ENCODE results near the gene NRAS.

The NRAS gene

DNA sequence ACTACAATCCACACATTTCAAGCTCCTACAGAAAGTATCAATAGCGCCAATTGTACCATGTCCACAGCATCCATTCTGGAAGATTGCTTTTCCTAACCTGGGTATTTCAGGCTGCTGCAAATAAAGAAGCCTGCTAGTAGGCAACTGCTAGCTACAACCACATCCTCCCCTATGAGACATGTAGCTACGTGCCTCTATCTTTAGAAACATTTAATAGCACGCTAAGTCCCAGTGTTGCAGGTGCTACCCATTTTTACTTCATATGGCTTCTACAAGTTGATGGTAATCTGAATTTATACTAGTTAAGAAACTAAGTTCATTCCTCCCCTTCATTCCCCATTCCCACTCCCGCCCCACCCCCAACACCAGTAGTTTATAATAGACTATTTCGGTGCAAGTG lies 13.8 kb downstream of the NRAS start:
- POLR2A ChIA-PET, result interaction anchor here (1.0 to 1.8 kb wide), 2 partner anchors 11 to 13 kb away, joined by 3 to 4 read pairs; no protein-coding TSS in a partner anchor
- CTCF ChIA-PET, result no interaction called here
- H3K27ac ChIP-seq (ENCODE audit: extremely low read depth, low read depth, low read length), result no peak overlapping the region

DNA sequence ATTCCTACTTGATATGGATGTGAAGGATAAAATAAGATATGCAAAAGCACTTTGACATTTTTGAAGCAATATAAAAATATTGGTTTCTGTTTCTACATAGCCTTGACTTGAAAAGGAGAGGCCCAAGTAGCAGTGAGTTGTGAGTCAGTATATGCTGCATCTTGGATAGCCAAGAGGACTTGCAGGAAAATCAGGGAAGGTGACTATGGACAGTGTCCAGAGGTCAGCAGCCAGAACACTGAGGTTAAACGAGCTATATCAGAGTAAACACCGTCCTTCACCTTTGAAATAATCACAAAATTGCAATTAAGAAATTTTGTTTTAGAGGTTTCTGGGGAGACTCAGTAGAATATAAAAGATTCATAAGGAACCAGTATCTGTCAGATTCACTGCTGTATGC lies 14.6 kb downstream of the NRAS start:
- TF ChIP-seq ZNF610 (tag by site-specific recombination; IDR thresholded peaks at IDR 0.05; ENCODE audit: borderline replicate concordance), result no peak
- TF ChIP-seq, protein P1, sequence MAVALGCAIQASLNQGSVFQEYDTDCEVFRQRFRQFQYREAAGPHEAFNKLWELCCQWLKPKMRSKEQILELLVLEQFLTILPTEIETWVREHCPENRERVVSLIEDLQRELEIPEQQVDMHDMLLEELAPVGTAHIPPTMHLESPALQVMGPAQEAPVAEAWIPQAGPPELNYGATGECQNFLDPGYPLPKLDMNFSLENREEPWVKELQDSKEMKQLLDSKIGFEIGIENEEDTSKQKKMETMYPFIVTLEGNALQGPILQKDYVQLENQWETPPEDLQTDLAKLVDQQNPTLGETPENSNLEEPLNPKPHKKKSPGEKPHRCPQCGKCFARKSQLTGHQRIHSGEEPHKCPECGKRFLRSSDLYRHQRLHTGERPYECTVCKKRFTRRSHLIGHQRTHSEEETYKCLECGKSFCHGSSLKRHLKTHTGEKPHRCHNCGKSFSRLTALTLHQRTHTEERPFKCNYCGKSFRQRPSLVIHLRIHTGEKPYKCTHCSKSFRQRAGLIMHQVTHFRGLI (tag by site-specific recombination; IDR thresholded peaks at IDR 0.05), result no peak
- TF ChIP-seq ZNF239 (tag by site-specific recombination; IDR thresholded peaks at IDR 0.05), result no peak
- no peak for TF ChIP-seq SCRT1 (tag by site-specific recombination; IDR thresholded peaks at IDR 0.05; ENCODE audit: borderline replicate concordance)
- TF ChIP-seq ZNF664 (tag by site-specific recombination; IDR thresholded peaks at IDR 0.05), result no peak
- TF ChIP-seq TCF7L2 (IDR thresholded peaks at IDR 0.05; ENCODE audit: borderline replicate concordance, low read depth, low read length), result no peak
- TF ChIP-seq ZNF548 (tag by site-specific recombination; IDR thresholded peaks at IDR 0.05), result no peak
- no peak for TF ChIP-seq ZNF157 (tag by site-specific recombination; IDR thresholded peaks at IDR 0.05)
- no peak for TF ChIP-seq KLF9 (tag by site-specific recombination; IDR thresholded peaks at IDR 0.05; ENCODE audit: low read depth)
- TF ChIP-seq, protein P2, sequence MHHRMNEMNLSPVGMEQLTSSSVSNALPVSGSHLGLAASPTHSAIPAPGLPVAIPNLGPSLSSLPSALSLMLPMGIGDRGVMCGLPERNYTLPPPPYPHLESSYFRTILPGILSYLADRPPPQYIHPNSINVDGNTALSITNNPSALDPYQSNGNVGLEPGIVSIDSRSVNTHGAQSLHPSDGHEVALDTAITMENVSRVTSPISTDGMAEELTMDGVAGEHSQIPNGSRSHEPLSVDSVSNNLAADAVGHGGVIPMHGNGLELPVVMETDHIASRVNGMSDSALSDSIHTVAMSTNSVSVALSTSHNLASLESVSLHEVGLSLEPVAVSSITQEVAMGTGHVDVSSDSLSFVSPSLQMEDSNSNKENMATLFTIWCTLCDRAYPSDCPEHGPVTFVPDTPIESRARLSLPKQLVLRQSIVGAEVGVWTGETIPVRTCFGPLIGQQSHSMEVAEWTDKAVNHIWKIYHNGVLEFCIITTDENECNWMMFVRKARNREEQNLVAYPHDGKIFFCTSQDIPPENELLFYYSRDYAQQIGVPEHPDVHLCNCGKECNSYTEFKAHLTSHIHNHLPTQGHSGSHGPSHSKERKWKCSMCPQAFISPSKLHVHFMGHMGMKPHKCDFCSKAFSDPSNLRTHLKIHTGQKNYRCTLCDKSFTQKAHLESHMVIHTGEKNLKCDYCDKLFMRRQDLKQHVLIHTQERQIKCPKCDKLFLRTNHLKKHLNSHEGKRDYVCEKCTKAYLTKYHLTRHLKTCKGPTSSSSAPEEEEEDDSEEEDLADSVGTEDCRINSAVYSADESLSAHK (tag by site-specific recombination; IDR thresholded peaks at IDR 0.05), result no peak
- no peak for TF ChIP-seq ZBTB20 (tag by site-specific recombination; IDR thresholded peaks at IDR 0.05)
- no peak for TF ChIP-seq ZNF23 (tag by site-specific recombination; IDR thresholded peaks at IDR 0.05; ENCODE audit: borderline replicate concordance)
- no peak for TF ChIP-seq ZBTB8A (tag by site-specific recombination; IDR thresholded peaks at IDR 0.05)
- no peak for TF ChIP-seq ZNF776 (tag by site-specific recombination; IDR thresholded peaks at IDR 0.05; ENCODE audit: borderline replicate concordance)
- TF ChIP-seq, protein P3, sequence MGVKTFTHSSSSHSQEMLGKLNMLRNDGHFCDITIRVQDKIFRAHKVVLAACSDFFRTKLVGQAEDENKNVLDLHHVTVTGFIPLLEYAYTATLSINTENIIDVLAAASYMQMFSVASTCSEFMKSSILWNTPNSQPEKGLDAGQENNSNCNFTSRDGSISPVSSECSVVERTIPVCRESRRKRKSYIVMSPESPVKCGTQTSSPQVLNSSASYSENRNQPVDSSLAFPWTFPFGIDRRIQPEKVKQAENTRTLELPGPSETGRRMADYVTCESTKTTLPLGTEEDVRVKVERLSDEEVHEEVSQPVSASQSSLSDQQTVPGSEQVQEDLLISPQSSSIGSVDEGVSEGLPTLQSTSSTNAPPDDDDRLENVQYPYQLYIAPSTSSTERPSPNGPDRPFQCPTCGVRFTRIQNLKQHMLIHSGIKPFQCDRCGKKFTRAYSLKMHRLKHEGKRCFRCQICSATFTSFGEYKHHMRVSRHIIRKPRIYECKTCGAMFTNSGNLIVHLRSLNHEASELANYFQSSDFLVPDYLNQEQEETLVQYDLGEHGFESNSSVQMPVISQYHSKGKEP (tag by site-specific recombination; IDR thresholded peaks at IDR 0.05), result no peak
- no peak for TF ChIP-seq ZNF16 (tag by site-specific recombination; IDR thresholded peaks at IDR 0.05; ENCODE audit: low read depth)
- no peak for TF ChIP-seq ZSCAN23 (tag by site-specific recombination; IDR thresholded peaks at IDR 0.05)
- peaks cover 4 to 22% of the 10 kb centered on the region in 2 experiments; a peak in 1 of 3 replicates for H3K36me3 ChIP-seq (ENCODE audit: control insufficient read depth in 2 of 2, insufficient read depth in 1 of 2, low read length in 2 of 2)
- H3K4me1 ChIP-seq (ENCODE audit: control insufficient read depth, insufficient read depth, low read length), result no peaks in the 10 kb centered on the region
- ChIA-PET CTCF (no interaction called here), POLR2A (interaction anchor here (1.8 kb wide), 1 partner anchor 14 kb away, joined by 4 read pairs; no protein-coding TSS in a partner anchor)
- no peak overlapping the region for H3K4me3 ChIP-seq (ENCODE audit: low read depth, low read length)
- H3K27ac ChIP-seq (ENCODE audit: extremely low read depth, low read depth, low read length), result no peak overlapping the region
- H3K9me3 ChIP-seq (ENCODE audit: control insufficient read depth, insufficient read depth, low read depth, low read length), result no peaks in the 10 kb centered on the region

More for the DNA sequence above, 13.8 kb downstream of the NRAS start:
- Histone ChIP-seq H3K9me3 (ENCODE audit: control insufficient read depth, insufficient read depth, low read depth, low read length) (no peaks in the 10 kb centered on the region), H3K36me3 (ENCODE audit: control insufficient read depth in 2 of 2, insufficient read depth in 1 of 2, low read length in 2 of 2) (peaks cover 9 to 30% of the 10 kb centered on the region in 2 experiments), H3K4me1 (ENCODE audit: control insufficient read depth, insufficient read depth, low read length) (no peaks in the 10 kb centered on the region), H3K4me3 (ENCODE audit: low read depth, low read length) (no peak overlapping the region)
- TF ChIP-seq ZNF133 (tag by site-specific recombination; IDR thresholded peaks at IDR 0.05) (peak; percentile 58; the same call in 1 of the 2 replicates), ZNF140 (tag by site-specific recombination; IDR thresholded peaks at IDR 0.05) (no peak)
- TF ChIP-seq, protein P4, sequence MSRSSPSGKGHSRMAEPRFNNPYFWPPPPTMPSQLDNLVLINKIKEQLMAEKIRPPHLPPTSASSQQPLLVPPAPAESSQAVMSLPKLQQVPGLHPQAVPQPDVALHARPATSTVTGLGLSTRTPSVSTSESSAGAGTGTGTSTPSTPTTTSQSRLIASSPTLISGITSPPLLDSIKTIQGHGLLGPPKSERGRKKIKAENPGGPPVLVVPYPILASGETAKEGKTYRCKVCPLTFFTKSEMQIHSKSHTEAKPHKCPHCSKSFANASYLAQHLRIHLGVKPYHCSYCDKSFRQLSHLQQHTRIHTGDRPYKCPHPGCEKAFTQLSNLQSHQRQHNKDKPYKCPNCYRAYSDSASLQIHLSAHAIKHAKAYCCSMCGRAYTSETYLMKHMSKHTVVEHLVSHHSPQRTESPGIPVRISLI (tag by site-specific recombination; IDR thresholded peaks at IDR 0.05), result no peak
- TF ChIP-seq, protein P5, sequence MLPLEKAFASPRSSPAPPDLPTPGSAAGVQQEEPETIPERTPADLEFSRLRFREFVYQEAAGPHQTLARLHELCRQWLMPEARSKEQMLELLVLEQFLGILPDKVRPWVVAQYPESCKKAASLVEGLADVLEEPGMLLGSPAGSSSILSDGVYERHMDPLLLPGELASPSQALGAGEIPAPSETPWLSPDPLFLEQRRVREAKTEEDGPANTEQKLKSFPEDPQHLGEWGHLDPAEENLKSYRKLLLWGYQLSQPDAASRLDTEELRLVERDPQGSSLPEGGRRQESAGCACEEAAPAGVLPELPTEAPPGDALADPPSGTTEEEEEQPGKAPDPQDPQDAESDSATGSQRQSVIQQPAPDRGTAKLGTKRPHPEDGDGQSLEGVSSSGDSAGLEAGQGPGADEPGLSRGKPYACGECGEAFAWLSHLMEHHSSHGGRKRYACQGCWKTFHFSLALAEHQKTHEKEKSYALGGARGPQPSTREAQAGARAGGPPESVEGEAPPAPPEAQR (tag by site-specific recombination; IDR thresholded peaks at IDR 0.05), result no peak
